HG02870 (cell line): ENCODE data around the gene B4GALNT4.
"Not testable (repeated sequence)": the region's sequence is repeated elsewhere in the genome, so short reads cannot be mapped to it uniquely, and the experiment has no call there.

Experiments
- ATAC-seq: cut with Tn5 transposase; IDR thresholded peaks from one replicate; pipeline ENCODE4 v1.9.1; 2021; ENCODE audit warnings: mild to moderate bottlenecking, moderate library complexity; ENCODE audit not compliant: unreplicated experiment

B4GALNT4 gene

DNA sequence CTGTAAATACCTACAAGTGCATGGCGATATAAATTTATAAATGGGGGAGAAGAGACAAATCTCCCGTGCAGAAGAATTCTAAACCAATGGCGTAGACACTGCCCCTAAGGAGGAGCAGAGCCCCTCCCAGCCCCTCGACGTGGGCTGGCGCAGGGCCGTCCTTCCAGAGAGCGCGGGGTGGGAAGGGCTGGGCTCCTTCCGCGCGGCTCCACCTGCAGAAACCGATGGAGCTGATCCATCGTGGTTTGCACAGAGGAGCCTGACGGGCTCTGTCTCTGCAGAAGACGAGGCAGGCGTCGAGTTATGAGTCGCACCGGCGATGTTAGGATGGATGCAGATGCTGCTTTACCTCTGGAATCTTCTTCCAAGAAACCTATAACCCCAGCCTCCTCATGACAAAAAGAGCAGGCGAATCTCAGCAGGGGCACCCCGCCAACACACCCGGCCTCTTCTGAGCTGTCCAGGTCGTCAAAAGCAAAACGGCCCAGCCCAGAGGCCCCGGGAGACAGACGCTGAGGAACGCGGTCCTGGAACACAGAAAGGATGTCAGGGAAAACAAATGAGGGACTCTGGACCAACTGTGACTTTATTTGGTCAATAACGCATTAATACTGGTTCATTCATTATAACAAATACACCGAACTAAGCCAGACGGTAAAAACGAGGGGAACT is 11.0 kb upstream of the B4GALNT4 start:
- ATAC-seq, result no peak

DNA sequence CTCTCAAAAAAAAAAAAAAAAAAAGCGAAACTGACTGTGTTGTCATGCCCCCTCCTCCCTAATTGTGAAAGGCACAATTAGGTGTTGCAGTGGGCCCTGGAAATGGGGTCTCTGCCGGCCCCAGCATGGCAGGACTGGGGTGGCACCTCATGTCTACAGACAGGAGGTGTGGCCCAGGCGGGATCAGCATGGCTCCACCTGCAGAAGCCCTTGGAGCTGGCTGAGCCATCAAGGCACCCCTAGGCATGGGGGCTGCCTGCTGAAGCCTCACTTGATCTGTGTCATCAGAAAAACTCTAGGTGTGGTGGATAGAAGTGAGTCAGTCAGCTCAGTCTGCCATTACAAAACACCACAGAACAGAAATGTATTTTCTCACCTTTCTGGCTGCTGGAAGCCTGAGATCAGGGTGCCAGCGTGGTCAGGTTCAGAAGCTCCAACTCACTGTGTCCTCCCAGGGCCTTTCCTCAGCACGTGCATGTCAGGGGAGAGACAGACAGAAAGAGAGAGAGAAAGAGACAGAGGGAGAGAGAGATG is 10.1 kb upstream of the B4GALNT4 start:
- ATAC-seq, result no peak

DNA sequence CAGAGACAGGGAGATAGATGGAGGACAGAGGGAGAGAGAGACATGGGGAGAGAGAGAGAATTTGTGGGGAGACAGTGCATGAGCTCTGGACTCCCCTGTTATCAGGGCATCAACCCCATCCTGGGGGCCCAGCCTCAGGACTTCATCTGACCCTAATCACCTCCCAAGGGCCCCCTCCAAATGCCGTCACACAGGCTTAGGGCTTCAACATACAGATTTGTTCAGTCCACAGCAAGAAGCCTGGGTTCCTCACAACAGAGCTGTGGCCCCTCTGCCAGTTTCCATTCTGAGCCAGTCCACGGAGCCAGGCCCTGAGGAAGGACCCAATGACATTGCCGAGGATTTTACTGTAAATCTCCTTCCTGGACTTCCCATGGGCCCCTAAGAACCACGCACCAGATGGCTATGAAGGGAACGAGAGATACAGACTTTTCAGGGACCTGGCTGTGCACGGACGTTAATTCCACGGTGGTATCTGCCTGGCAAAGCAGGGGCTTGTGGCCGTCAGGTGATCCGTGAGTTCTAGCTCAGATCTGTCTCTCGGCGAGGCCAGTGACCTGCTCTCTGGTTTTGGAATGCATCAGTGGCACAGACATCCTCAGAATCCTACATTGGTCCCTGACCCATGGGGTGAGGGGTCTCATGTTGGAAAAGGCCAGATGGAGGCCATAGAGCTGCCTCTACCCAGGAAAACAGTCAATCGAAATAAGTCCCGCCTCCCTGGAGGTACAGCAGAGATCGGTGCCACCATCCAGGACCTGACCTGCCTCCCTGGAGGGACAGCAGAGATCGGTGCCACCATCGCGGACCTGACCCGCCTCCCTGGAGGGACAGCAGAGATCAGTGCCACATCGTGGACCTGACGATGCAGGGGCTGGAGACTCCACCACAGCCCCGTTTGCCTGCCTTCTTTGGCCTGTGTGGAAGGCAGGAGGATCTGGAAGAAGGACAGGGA is 8.7 kb upstream of the B4GALNT4 start:
- ATAC-seq, result no peak

DNA sequence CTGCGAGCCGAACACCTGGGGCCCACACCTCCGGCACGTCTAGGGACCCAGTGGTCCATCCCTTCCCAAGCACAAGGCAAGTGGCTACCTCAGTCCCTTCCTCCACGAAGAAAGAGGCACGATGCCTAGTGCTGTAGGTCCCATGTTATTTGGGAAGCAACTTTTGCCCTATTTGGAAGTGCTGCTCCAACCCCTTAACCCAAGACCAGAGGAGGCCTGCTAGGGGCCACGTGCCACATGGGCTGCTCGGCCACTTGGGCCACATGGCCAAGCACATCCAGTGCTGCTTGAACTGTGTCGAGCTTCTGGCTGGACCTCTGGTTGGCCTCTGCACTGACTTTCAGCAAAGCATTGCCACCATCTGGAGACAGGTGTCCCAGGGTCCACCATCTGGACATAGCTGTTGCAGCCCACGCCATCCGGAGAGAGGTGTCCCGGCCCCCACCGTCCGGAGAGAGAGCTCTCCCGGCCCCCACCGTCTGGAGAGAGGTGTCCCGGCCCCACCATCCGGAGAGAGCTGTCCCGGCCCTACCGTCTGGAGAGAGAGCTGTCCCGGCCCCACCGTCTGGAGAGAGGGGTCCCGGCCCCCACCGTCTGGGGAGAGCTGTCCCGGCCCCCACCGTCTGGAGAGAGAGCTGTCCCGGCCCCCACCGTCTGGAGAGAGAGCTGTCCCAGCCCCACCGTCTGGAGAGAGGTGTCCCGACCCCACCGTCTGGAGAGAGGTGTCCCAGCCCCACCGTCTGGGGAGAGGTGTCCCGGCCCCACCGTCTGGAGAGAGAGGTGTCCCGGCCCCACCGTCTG is 6.5 kb upstream of the B4GALNT4 start:
- ATAC-seq, result no peak

DNA sequence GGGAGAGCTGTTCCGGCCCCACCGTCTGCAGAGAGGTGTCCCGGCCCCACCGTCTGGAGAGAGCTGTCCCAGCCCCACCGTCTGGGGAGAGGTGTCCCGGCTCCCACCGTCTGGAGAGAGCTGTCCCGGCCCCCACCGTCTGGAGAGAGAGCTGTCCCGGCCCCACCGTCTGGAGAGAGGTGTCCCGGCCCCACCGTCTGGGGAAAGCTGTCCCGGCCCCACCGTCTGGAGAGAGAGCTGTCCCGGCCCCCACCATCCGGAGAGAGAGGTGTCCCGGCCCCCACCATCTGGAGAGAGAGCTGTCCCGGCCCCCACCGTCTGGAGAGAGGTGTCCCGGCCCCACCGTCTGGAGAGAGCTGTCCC is 5.9 kb upstream of the B4GALNT4 start:
- not testable (repeated sequence) for ATAC-seq

DNA sequence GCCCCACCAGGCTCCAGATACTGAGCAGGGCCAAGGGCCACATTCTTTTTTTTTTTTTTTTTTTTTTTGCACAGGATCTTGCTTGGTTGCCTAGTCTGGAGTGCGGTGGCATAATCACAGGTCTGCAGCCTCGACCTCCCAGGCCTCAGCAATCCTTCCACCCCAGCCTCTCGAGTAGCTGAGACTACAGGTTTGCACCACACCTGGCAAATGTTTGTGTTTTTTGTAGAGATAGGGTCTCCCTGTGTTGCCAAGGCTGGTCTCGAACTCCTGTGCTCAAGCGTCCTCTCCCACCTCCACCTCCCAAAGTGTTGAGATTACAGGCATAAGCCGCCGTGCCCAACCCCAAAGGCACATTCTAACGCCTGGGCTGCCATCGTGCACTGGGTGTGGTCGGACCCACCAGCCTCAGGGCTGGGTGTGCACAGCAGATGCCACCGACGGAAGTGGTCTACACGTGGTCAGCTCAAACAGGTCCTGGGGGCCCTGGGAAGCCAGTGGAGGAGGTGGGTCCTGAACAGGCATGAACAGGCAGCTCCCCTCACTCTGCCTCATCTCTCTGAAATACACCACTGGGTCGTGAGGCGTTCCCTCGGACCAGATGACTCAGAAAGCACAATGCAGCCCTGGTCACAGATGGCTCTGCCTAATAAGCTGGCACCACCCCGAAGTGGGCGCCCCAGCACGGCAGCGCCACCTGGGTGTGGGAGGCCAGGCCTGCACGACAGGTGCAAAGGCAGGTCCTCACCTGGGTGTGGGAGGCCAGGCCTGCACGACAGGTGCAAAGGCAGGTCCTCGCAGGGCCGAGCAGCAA is 5.1 kb upstream of the B4GALNT4 start:
- ATAC-seq, result no peak

DNA sequence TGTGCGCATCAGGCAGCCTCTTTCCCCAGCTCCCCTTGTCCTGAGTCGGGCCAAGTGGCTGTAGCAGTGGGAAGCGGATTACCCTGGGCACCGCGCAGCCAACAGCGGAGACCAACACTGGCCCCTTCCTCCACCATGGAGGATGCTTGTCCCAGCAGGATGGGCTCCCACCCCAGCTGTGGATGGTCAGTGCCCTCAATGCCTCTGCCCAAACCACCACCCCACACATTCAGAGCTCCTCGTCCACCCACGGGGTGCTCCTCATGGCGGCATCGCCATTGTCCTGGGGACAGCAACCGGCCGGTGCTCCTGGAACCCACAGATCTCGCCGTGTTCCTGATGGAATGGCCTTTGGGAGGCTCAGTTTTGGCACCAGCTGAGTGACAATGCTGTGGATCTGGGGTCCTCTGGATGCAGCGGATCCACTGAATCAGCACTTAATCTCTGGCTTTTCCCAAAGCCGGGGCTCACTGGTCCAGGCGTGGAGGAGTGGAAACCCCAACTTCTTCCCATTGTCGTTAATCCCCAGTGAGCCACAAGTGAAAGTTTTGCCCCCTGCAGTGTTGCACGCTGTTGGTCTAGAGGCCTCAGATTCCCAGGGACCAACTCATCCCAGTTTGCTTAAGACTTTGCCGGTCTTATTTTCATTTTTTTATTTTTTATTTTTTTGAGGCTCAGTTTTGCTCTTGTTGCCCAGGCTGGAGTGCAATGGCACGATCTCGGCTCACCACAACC is 4.1 kb upstream of the B4GALNT4 start:
- no peak for ATAC-seq

DNA sequence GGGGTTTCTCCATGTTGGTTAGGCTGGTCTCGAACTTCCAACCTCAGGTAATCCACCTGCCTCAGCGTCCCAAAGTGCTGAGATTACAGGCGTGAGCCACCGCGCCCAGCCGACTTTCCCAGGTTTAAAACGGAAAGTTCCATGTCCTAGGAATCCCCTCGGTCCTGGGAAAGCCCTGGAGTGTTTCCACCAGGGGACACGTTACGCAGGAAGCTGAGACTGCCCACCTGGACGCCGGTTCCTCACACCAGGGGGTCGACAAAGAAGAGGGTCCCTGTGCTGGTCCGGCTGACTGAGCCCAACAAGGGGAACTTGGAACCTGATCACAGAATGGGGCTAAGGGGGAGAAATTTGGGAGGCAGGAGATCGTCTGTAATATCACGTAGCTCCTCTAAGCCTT is 3.5 kb upstream of the B4GALNT4 start:
- ATAC-seq, result no peak

- ATAC-seq, result no peak
Measured at GRCh38 chr11:367956-368413, 1.3 kb upstream of the B4GALNT4 start.

DNA sequence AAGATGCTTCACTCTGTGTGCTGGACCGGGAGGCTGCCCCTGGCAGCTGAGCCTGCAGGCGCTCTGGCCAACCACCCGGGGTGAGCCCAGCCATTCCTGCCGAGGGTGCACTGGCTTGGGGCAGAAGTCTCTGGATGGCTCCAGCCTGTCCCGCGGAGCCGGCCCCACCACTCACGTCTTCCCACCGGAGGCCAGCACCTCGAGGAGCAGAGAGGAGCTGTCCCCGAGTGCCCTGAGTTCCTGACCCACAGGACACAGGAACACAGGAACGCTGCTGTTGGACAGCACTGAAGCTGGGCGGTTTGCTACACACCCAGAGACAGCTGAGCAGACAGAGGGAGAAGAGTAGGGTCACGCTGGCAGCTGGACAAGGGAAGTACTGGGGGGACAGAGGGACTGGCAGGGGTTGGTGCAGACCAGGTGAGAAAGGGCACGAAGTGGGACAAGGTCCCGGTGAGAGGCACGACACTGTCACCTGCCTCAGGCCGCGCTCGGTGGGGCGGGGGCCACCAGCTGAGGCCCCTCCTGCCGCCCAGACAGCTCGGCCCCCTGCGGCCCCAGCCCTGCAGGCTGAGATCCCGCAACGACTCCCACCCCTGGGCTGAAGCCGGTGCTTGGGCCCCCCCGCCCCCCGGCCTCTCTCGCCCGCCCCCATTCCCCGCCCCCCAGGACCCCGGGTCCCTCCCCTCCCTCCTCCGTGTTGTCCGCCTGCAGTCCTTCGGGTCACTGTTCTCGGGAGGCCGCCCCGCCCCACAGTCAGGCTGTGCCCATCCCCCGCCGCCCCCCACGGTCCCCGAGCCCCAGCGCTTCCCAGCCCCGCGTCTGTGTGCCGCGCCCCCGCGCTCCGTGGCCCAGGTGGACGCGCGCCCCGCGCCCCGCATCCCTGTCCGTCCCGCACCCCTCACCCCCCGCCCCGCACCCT is 624 bp upstream of the B4GALNT4 start:
- ATAC-seq, result no peak

DNA sequence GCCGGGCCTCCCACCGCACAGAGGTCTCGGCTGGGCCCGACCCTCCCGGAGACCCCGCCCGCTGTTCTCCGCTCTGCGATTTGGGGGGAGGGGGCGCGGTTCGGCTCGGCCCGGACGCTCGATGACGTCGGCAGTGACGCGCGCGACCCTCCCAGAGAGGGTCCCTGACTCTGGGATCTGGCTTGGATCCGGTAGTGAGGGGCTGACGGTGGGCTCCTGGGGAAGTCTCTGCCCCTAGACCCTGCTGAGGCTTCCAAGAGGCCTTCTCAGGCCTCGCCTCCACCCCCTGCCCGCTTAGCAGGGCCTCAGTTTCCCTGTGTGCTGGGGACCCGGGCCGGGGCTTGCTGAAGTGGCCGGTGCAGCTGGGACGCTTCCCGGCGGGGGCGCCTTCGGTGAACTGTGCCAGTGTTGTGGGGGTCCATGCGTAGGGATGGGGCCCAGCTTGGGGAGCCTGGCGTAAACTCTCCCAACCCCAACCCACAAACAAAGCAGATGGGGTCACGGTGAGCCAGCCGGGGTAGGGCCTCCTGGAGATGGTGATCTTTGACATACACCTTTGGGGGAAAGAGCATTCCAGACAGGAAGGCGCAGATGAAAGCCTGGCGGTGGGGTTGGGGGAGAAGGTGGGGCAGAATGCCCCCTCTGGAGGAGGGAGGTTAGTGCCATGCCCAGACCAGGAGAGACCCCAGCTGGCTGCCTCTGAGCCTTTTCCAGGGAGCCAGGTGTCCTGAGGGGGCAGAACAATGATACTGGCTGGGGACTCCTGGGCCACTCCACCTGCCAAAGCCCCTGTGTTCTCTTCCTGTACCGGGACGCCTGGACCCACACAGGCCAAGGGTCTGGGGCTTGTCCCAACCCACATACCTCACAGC is 1.0 kb downstream of the B4GALNT4 start:
- no peak for ATAC-seq

DNA sequence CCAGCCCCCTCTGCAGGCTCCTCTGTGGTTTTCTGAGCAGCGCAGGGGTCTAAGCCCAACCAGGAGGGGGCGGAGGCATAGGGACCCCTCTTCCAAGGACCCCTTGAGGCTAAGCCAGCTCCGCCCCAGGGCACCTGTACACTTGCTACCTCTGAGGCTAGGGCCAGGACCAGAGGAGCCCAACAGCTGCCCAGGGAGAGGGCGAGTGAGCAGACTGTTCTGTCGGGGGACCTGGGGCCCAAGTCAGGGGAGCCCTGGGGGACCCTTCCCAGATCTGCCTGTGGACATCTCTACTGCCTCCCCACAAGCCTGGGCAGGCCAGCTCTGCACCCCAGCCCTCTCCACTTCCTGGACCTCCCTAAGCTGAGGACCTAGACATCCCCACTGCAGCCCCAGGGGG is 1.8 kb downstream of the B4GALNT4 start:
- no peak for ATAC-seq

GRCh38 chr11:371716-372590 is 2.7 kb downstream of the B4GALNT4 start:
- no peak for ATAC-seq

DNA sequence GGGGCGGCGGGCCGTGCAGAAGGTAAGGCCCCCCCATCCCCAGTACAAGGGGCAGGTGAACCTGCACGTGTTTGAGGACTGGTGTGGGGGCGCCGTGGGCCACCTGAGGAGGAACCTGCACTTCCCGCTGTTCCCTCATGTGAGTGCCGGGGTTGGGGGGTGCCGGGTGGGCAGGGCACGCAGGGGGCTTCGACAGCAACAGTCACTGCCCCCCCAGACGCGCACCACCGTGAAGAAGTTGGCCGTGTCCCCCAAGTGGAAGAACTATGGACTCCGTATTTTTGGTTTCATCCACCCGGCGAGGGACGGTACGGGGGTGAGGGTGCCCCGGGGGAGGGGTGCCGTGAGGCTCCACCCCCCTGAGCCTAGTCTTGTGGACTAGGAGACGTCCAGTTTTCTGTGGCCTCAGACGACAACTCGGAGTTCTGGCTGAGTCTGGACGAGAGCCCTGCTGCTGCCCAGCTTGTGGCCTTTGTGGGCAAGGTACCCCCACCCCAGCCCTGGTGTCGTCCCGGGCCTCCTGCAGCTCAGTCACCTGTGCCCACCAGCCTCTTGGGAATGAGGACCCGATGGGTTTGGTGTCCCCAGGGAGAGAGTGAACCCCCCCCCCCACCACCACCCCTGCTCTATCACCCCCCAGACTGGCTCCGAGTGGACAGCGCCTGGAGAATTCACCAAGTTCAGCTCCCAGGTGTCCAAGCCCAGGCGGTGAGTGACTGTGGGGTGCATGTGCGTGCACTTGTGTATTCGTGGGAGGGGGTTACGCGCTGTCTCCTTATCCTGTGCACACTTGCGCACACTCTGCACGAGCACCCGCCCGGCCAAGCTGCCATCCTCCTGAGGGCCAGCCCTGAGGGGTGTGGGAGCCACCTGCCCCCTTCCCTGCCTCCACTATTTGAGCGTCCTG is 3.8 kb downstream of the B4GALNT4 start:
- ATAC-seq, result no peak

DNA sequence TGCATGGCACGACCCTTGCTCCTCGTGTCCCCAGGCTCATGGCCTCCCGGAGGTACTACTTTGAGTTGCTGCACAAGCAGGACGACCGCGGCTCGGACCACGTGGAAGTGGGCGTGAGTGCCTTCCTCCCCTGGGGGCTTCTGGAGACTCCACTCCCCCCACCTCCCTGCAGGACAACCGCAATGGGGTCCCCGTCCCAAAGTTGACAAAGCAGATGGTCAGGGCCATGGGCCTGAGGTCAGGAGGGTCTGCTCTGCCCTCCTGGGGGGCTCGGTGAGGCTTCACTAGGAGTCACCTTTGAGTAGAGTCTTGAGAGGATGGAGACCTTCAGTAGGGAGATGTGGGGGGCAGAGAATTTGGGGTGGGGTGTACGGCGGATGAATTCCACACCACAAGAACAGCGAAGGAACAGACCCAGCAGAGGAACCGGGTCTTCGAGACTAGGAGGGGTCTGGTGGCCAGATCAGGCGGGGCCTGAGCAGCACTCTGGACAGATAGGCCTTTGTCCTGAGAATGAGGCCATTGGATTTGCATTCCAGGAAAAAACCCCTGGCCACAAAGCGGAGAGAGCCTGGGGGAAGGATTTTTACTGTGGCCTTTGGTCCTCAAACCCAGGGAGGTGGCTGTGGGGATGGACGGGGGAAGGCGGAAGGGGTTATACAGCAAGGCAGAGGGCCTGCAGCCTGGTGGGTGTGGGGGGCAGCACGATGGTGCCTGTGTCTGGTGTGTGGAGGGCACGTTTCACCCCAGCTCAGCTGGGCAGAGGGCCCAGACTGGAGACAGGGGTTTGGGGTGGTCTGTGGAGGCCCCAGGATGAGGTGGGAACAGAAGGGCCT is 4.6 kb downstream of the B4GALNT4 start:
- ATAC-seq, result no peak
